Islet precursor cell (in vitro differentiated cells): ENCODE measurements around the gene CSNK1A1.
"Not testable (repeated sequence)": the region's sequence is repeated elsewhere in the genome, so short reads cannot be mapped to it uniquely, and the experiment has no call there.

Source experiments
- DNase-seq: peaks from one replicate; pipeline ENCODE4 v3.0.0-alpha.2; 2018

Gene CSNK1A1

GRCh38 chr5:149526845-149527590 lies 24.2 kb downstream of the CSNK1A1 start:
- DNase-seq, result no peak

- DNase-seq, result no peak
Measured at GRCh38 chr5:149521739-149522685, 29.2 kb downstream of the CSNK1A1 start.

- DNase-seq, result no peak
Measured at GRCh38 chr5:149519601-149520000, 31.6 kb downstream of the CSNK1A1 start.

- no peak for DNase-seq
Measured at GRCh38 chr5:149518620-149519019, 32.6 kb downstream of the CSNK1A1 start.

GRCh38 chr5:149517461-149518122 lies 33.6 kb downstream of the CSNK1A1 start:
- no peak for DNase-seq

GRCh38 chr5:149514512-149514911 lies 36.7 kb downstream of the CSNK1A1 start:
- no peak for DNase-seq

- not testable (repeated sequence) for DNase-seq
Measured at GRCh38 chr5:149513372-149513947, 37.8 kb downstream of the CSNK1A1 start.

GRCh38 chr5:149510136-149510535 lies 41.1 kb downstream of the CSNK1A1 start:
- no peak for DNase-seq

GRCh38 chr5:149504677-149505076 lies 46.6 kb downstream of the CSNK1A1 start:
- DNase-seq, result no peak

- no peak for DNase-seq
Measured at GRCh38 chr5:149503006-149503405, 48.2 kb downstream of the CSNK1A1 start.

GRCh38 chr5:149500922-149501582 lies 50.2 kb downstream of the CSNK1A1 start:
- no peak for DNase-seq

GRCh38 chr5:149498724-149499336 lies 52.4 kb downstream of the CSNK1A1 start:
- DNase-seq, result no peak

- no peak for DNase-seq
Measured at GRCh38 chr5:149497357-149497756, 53.9 kb downstream of the CSNK1A1 start.

- DNase-seq, result no peak
Measured at GRCh38 chr5:149496917-149497316, 54.3 kb downstream of the CSNK1A1 start.

GRCh38 chr5:149496166-149496565 lies 55.1 kb downstream of the CSNK1A1 start:
- no peak for DNase-seq

GRCh38 chr5:149495673-149496072 lies 55.6 kb downstream of the CSNK1A1 start:
- DNase-seq, result no peak

GRCh38 chr5:149493316-149493715 lies 57.9 kb downstream of the CSNK1A1 start:
- no peak for DNase-seq

GRCh38 chr5:149492781-149493180 lies 58.5 kb downstream of the CSNK1A1 start:
- DNase-seq, result no peak

GRCh38 chr5:149490599-149491485 lies 60.4 kb downstream of the CSNK1A1 start:
- DNase-seq, result no peak

GRCh38 chr5:149489605-149490037 lies 61.6 kb downstream of the CSNK1A1 start:
- no peak for DNase-seq
